ENCODE data around the gene TRIM66. TPM values are rescaled to one million over a fixed set of nuclear protein-coding genes. Genes with fewer than 3 reads are reported as not detected.

Gene TRIM66
- total RNA-seq, 1 donor, result 5.6 TPM

DNA sequence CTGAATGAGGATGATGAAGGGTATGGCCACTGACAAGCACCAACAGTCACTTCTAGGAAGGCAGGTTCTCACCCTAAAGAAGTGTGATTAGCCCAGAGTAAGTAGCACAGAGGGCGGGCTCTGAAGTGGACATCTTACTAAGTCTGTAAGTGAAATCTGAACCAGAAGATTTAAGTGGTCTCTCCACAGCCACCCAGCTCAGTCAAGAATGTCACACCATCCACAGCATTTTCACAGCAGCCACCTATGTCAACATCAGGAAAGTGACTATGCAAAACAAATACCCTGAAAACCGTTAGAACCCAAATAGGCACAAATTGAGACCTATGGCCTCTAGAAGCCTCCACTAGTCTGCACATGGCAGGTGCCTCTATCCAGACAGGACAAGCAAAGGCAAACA lies 65.4 kb downstream of the TRIM66 start:
- TF ChIP-seq, protein P1, sequence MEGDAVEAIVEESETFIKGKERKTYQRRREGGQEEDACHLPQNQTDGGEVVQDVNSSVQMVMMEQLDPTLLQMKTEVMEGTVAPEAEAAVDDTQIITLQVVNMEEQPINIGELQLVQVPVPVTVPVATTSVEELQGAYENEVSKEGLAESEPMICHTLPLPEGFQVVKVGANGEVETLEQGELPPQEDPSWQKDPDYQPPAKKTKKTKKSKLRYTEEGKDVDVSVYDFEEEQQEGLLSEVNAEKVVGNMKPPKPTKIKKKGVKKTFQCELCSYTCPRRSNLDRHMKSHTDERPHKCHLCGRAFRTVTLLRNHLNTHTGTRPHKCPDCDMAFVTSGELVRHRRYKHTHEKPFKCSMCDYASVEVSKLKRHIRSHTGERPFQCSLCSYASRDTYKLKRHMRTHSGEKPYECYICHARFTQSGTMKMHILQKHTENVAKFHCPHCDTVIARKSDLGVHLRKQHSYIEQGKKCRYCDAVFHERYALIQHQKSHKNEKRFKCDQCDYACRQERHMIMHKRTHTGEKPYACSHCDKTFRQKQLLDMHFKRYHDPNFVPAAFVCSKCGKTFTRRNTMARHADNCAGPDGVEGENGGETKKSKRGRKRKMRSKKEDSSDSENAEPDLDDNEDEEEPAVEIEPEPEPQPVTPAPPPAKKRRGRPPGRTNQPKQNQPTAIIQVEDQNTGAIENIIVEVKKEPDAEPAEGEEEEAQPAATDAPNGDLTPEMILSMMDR (IDR thresholded peaks at IDR 0.05; ENCODE audit: insufficient read depth, low read length), result no peak
- H3K4me3 ChIP-seq (ENCODE audit: low read depth, low read length), result no peak overlapping the region
- no peak for DNase-seq (ENCODE audit: low read depth)

- TF ChIP-seq, protein P1 (IDR thresholded peaks at IDR 0.05; ENCODE audit: insufficient read depth, low read length), result no peak
- H3K4me3 ChIP-seq (ENCODE audit: low read depth, low read length), result no peak overlapping the region
- DNase-seq (ENCODE audit: low read depth), result no peak
Observed at GRCh38 chr11:8615291-8616032, 67.0 kb downstream of the TRIM66 start.

- no peak for DNase-seq (ENCODE audit: low read depth)
- TF ChIP-seq, protein P1 (IDR thresholded peaks at IDR 0.05; ENCODE audit: insufficient read depth, low read length), result no peak
- no peak overlapping the region for H3K4me3 ChIP-seq (ENCODE audit: low read depth, low read length)
Observed at GRCh38 chr11:8614497-8614896, 68.0 kb downstream of the TRIM66 start.

DNA sequence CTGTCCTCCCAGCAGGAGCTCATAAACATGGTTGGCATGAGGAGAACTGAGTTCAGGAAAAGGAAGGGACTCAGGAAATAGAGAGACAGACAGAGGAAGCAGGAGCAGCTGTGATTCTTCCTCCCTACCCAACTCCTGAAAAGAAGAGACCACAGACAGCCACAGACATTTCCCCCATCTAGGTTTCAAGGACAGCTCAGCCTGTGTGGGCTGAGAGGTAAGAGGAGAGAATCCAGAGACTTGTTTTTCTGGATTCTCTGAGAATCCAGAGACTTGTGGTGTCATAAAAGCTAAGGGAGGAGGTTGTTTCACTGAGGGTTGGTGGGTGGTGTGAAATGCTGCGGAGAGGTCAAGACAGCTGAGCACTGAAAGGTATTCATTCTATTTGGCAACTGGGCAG lies 69.4 kb downstream of the TRIM66 start:
- H3K4me3 ChIP-seq (ENCODE audit: low read depth, low read length), result no peak overlapping the region
- TF ChIP-seq, protein P1 (IDR thresholded peaks at IDR 0.05; ENCODE audit: insufficient read depth, low read length), result no peak
- no peak for DNase-seq (ENCODE audit: low read depth)

GRCh38 chr11:8612522-8612921 lies 69.9 kb downstream of the TRIM66 start:
- TF ChIP-seq, protein P1 (IDR thresholded peaks at IDR 0.05; ENCODE audit: insufficient read depth, low read length), result no peak

DNA sequence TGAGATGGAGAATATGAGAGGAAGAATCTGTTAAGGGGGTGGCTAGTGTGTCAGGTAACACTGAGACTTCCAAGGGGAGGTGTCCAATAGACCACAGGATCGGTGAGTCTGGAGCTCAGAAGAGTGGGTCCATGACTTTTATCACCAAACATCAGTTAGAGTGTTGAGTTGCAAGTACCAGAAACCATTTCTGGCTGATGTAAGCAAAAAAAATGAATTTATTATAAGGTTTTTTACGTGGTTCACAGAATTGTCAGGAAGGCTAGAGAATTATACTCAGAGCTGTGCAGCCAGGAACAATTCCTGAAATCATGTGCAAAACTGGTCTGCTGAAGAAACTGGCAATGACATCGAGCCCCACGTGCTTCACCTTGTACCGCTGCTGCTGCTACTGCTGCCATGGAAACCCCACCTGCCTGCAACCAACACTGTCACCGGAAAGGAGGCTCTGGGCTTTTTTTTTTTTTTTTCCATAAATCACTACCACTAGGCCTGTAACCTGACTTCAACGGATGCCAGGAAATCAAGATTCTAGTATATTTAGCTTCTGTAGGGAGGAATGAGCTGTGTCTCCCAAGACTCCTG lies 71.8 kb downstream of the TRIM66 start:
- no peak overlapping the region for H3K4me3 ChIP-seq (ENCODE audit: low read depth, low read length)
- TF ChIP-seq, protein P1 (IDR thresholded peaks at IDR 0.05; ENCODE audit: insufficient read depth, low read length), result no peak
- no peak for DNase-seq (ENCODE audit: low read depth)

More at GRCh38 chr11:8612522-8612921, 69.9 kb downstream of the TRIM66 start:
- no peak for DNase-seq (ENCODE audit: low read depth)
- no peak overlapping the region for H3K4me3 ChIP-seq (ENCODE audit: low read depth, low read length)
